HG03442 (cell line): Measurements from ENCODE around the gene TTLL5.

Source experiments
- ATAC-seq: cut with Tn5 transposase; IDR thresholded peaks from one replicate; pipeline ENCODE4 v1.9.1; 2021; ENCODE audit warnings: mild to moderate bottlenecking, moderate library complexity; ENCODE audit not compliant: unreplicated experiment

Gene TTLL5

GRCh38 chr14:75660630-75661498 is at the start of gene TTLL5, which contains the start of gene ERG28:
TSS of gene TTLL5 (plus strand) at chr14:75661246. CDS start at chr14:75663150, 1,904 bp downstream.
TSS of gene ERG28 (minus strand) at chr14:75660876. CDS start at chr14:75657502, 3,374 bp downstream.
- ATAC-seq, result peak; percentile 91

GRCh38 chr14:75612157-75612556 is 48.9 kb upstream of the TTLL5 start:
- no peak for ATAC-seq

GRCh38 chr14:75614179-75614578 is 46.9 kb upstream of the TTLL5 start:
- ATAC-seq, result no peak

GRCh38 chr14:75615200-75615599 is 45.8 kb upstream of the TTLL5 start:
- ATAC-seq, result no peak

- no peak for ATAC-seq
These were observed 41.5 kb upstream of the TTLL5 start for GRCh38 chr14:75619548-75619947.

GRCh38 chr14:75625034-75625433 is 36.0 kb upstream of the TTLL5 start:
- no peak for ATAC-seq

- no peak for ATAC-seq
These were observed 34.6 kb upstream of the TTLL5 start for GRCh38 chr14:75626396-75626795.

GRCh38 chr14:75626863-75627262 is 34.2 kb upstream of the TTLL5 start:
- ATAC-seq, result no peak

- no peak for ATAC-seq
These were observed 33.6 kb upstream of the TTLL5 start for GRCh38 chr14:75627406-75627805.

- ATAC-seq, result no peak
These were observed 32.2 kb upstream of the TTLL5 start for GRCh38 chr14:75628816-75629215.

GRCh38 chr14:75630695-75631452 is 30.2 kb upstream of the TTLL5 start:
- ATAC-seq, result no peak

- ATAC-seq, result no peak
These were observed 29.6 kb upstream of the TTLL5 start for GRCh38 chr14:75631453-75631831.

GRCh38 chr14:75634848-75635247 is 26.2 kb upstream of the TTLL5 start:
- no peak for ATAC-seq

- ATAC-seq, result no peak
These were observed 24.9 kb upstream of the TTLL5 start for GRCh38 chr14:75636100-75636692.

- no peak for ATAC-seq
These were observed 20.2 kb upstream of the TTLL5 start for GRCh38 chr14:75640876-75641275.

GRCh38 chr14:75643985-75644384 is 17.1 kb upstream of the TTLL5 start:
- ATAC-seq, result no peak

GRCh38 chr14:75645056-75645455 is 16.0 kb upstream of the TTLL5 start:
- ATAC-seq, result no peak

GRCh38 chr14:75646762-75647161 is 14.3 kb upstream of the TTLL5 start:
- ATAC-seq, result no peak

GRCh38 chr14:75647640-75648039 is 13.4 kb upstream of the TTLL5 start:
- no peak for ATAC-seq

GRCh38 chr14:75648066-75648838 is 12.8 kb upstream of the TTLL5 start:
- no peak for ATAC-seq

GRCh38 chr14:75649337-75649736 is 11.7 kb upstream of the TTLL5 start:
- ATAC-seq, result no peak
